Endothelial cell of umbilical vein (primary cell): ENCODE measurements around the gene SLC49A4. TPM values are rescaled to one million over a fixed set of nuclear protein-coding genes. Genes with fewer than 3 reads are reported as not detected.

Experiments
- BruUV-seq: library from RNA; stranded (reverse); fragments of 400-500 nt; replicated peaks from 2 replicates; lab custom pipeline; 2021; lab: Mats Ljungman, UMichigan
- CTCF ChIA-PET: fragments of 300-600, 350-600 bp; sonication (Branson Sonifier 250); formaldehyde crosslinking; loops from one replicate; lab custom pipeline; 2021; ENCODE audit warnings: antibody characterized with exemption, inconsistent platforms; lab: Charles Lee
- POLR2A ChIA-PET: fragments of 300-600, 350-600 bp; sonication (Branson Sonifier 250); formaldehyde crosslinking; loops from one replicate; lab custom pipeline; 2021; ENCODE audit warnings: antibody characterized with exemption, inconsistent platforms; lab: Charles Lee
- DNase-seq: peaks from one replicate; pipeline ENCODE4 v3.0.0-alpha.2; 2011; ENCODE audit warnings: low read depth, low spot score
- FAIRE-seq: peaks from 2 replicates; lab custom pipeline; 2011; peaks lifted over from hg19 to GRCh38; lab: Jason Lieb, UNC
- H2AFZ ChIP-seq: 2 replicates; pipeline ENCODE4 v1.6.0; 2012; ENCODE audit warnings: low read depth, low read length, control low read depth, inconsistent platforms
- H3K27ac ChIP-seq: 2 replicates; pipeline ENCODE4 v1.5.1; 2011; ENCODE audit warnings: low read depth, mild to moderate bottlenecking, control low read depth, low read length, moderate library complexity; ENCODE audit not compliant: insufficient read depth
- H3K27me3 ChIP-seq, 2 experiments: 2 replicates each; pipeline versions ENCODE4 v1.6.0 to v1.6.1; 2011; ENCODE audit warnings: low read length in 2 of 2, mixed read lengths in 1 of 2; ENCODE audit not compliant: control insufficient read depth in 2 of 2, insufficient read depth in 2 of 2
- H3K36me3 ChIP-seq, 2 experiments: 2 replicates in 1 of 2; 3 replicates in 1 of 2; pipeline ENCODE4 v1.5.1; 2011; ENCODE audit warnings: low read length in 2 of 2, mild to moderate bottlenecking in 1 of 2, moderate library complexity in 1 of 2; ENCODE audit not compliant: control insufficient read depth in 2 of 2, insufficient read depth in 2 of 2; ENCODE audit errors: extremely low read depth in 1 of 2
- H3K4me1 ChIP-seq: 3 replicates; pipeline ENCODE4 v1.5.1; 2011; ENCODE audit warnings: mild to moderate bottlenecking, low read length; ENCODE audit not compliant: control insufficient read depth, insufficient read depth; ENCODE audit errors: extremely low read depth
- H3K4me2 ChIP-seq: 2 replicates; pipeline ENCODE4 v1.6.1; 2011; ENCODE audit warnings: low read length, control low read depth, mixed read lengths; ENCODE audit not compliant: insufficient read depth
- H3K4me3 ChIP-seq, 3 experiments: fragments of 200-600 bp in 1 of 3; sonication (generic), shearing (Covaris generic) in 1 of 3; replicated peaks in 1 of 3; 2 replicates each; pipeline ENCODE4 v1.5.1; 2011 to 2016; ENCODE audit warnings: control low read depth in 3 of 3, low read length in 3 of 3, mild to moderate bottlenecking in 2 of 3, inconsistent platforms in 1 of 3, low read depth in 1 of 3, moderate library complexity in 1 of 3; ENCODE audit not compliant: insufficient read depth in 1 of 3
- H3K79me2 ChIP-seq: 2 replicates; pipeline ENCODE4 v1.6.0; 2012; ENCODE audit warnings: low read length, inconsistent platforms; ENCODE audit not compliant: control insufficient read depth, insufficient read depth
- H3K9ac ChIP-seq: replicated peaks from 2 replicates; pipeline ENCODE3; 2011; ENCODE audit warnings: low read length, control low read depth; ENCODE audit not compliant: insufficient read depth; ENCODE audit errors: extremely low read depth
- H3K9me1 ChIP-seq: replicated peaks from 3 replicates; pipeline ENCODE4 v1.6.0; 2011; ENCODE audit warnings: mild to moderate bottlenecking, low read length; ENCODE audit not compliant: control insufficient read depth, insufficient read depth; ENCODE audit errors: extremely low read depth
- H3K9me3 ChIP-seq: replicated peaks from 2 replicates; pipeline ENCODE4 v1.5.1; 2012; ENCODE audit warnings: low read length, inconsistent platforms; ENCODE audit not compliant: control insufficient read depth, insufficient read depth
- H4K20me1 ChIP-seq: replicated peaks from 2 replicates; pipeline ENCODE3; 2011; ENCODE audit warnings: mild to moderate bottlenecking, low read length; ENCODE audit not compliant: control insufficient read depth, insufficient read depth; ENCODE audit errors: extremely low read depth
- EZH2 ChIP-seq: IDR thresholded peaks from 2 replicates; pipeline ENCODE4 v1.6.1; 2012; ENCODE audit warnings: borderline replicate concordance, low read depth, mild to moderate bottlenecking, moderate library complexity, low read length, inconsistent platforms; ENCODE audit not compliant: severe bottlenecking
- FOS ChIP-seq: IDR thresholded peaks from 2 replicates; pipeline ENCODE4 v1.6.1; 2011; ENCODE audit warnings: mild to moderate bottlenecking, low read length, moderate library complexity, borderline replicate concordance; ENCODE audit not compliant: insufficient read depth
- GATA2 ChIP-seq: IDR thresholded peaks from 2 replicates; pipeline ENCODE4 v1.7.0; 2011; ENCODE audit warnings: low read depth, mild to moderate bottlenecking, moderate library complexity, mixed read lengths, low read length; ENCODE audit not compliant: insufficient read length, insufficient read depth
- JUN ChIP-seq: IDR thresholded peaks from 2 replicates; pipeline ENCODE4 v1.6.1; 2011; ENCODE audit warnings: borderline replicate concordance, low read depth; ENCODE audit not compliant: insufficient read length, insufficient read depth
- MYC ChIP-seq: IDR thresholded peaks from one replicate; pipeline ENCODE4 v1.6.1; 2011; ENCODE audit warnings: mild to moderate bottlenecking, low read depth, low read length
- POLR2A ChIP-seq: IDR thresholded peaks from 2 replicates; pipeline ENCODE4 v1.6.1; 2012; ENCODE audit warnings: low read depth, mild to moderate bottlenecking, control low read depth, low read length
- POLR2AphosphoS5 ChIP-seq: IDR thresholded peaks from 2 replicates; pipeline ENCODE4 v1.6.1; 2012; ENCODE audit warnings: low read depth, mild to moderate bottlenecking, control low read depth, low read length, moderate library complexity; ENCODE audit not compliant: insufficient read depth
- dilution Hi-C: fragments of 300-500 bp; cut with MboI; formaldehyde crosslinking; loops from one replicate; pipeline ENCODE4 v1.15.0; 2019; ENCODE audit warnings: low sequenced_read_pairs; ENCODE audit not compliant: extremely low pct_ligation_motif_present
- intact Hi-C: fragments of 100-400 bp; cut with micrococcal nuclease; formaldehyde crosslinking; loops from one replicate; pipeline ENCODE4 v1.10.0; 2022
- polyA plus RNA-seq, 4 experiments: library from polyadenylated mRNA; depleted of rRNA in 3 of 4; stranded (reverse) in 3 of 4; unstranded in 1 of 4; fragments of >200 nt; gene quantifications; 2 replicates each; pipeline versions ENCODE4 v1.2.1 to v1.2.3, GENCODE V29; 2011 to 2012; ENCODE audit warnings: missing spikeins in 1 of 4
- total RNA-seq: library from RNA; stranded (reverse); gene quantifications from 2 replicates; pipeline ENCODE4 v1.2.3, GENCODE V29; 2021
- TF ChIP-seq, protein P1 (sequence below): IDR thresholded peaks from 2 replicates; pipeline ENCODE4 v1.6.1; 2011; ENCODE audit not compliant: insufficient read depth, insufficient read length
- TF ChIP-seq, protein P2 (sequence below), 2 donors: IDR thresholded peaks; 1 replicate in 1 of 2; 2 replicates in 1 of 2; pipeline ENCODE4 v1.5.1; 2011; ENCODE audit warnings: low read length in 2 of 2, mild to moderate bottlenecking in 2 of 2, moderate library complexity in 2 of 2, control low read depth in 1 of 2, inconsistent platforms in 1 of 2, low read depth in 1 of 2; ENCODE audit not compliant: insufficient read depth in 1 of 2; ENCODE audit errors: extremely low read depth in 1 of 2

Gene SLC49A4
- total and polyA plus RNA-seq, 2 donors (not counting 3 experiments of a cell fraction or from before 2014, with no cell fraction given), result 10.9 to 11.6 TPM

DNA sequence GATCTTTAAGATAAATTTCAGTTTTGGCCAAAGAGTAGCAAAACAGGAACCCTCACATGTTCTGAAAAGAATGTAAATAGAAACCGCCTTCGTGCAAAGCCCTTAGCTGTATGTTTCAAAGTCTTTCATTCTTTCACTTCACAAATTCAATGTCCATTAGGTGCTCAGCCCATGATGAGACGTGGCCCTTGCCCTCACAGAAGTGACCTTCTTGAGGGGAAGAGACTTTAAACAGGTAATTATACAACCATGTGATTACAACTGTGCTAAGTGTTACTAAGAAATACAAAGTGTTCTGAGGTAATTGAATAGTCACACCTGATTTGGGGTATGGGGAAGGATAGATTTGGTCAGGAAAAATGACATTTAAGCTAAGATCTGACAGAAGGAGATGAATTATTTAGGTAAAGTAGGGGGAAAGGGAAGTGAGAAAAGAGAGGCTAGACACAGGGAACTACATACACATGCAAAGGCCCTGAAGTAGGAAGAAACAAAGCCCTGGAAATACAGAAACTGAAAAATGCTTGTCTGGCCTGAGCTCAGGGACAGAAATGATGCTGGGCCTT is 20.8 kb upstream of the SLC49A4 start:
- no peak for FAIRE-seq

More for the DNA sequence above, 20.8 kb upstream of the SLC49A4 start:
- no peaks in the 10 kb centered on the region for H3K9me3 ChIP-seq
- H3K4me3 ChIP-seq, result no peak overlapping the region
- TF ChIP-seq, protein P1, sequence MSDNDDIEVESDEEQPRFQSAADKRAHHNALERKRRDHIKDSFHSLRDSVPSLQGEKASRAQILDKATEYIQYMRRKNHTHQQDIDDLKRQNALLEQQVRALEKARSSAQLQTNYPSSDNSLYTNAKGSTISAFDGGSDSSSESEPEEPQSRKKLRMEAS, result no peak
- TF ChIP-seq FOS (no peak), POLR2A (no peak), JUN (no peak), GATA2 (no peak), POLR2AphosphoS5 (no peak), MYC (no peak), EZH2 (no peak)
- TF ChIP-seq, protein P2, sequence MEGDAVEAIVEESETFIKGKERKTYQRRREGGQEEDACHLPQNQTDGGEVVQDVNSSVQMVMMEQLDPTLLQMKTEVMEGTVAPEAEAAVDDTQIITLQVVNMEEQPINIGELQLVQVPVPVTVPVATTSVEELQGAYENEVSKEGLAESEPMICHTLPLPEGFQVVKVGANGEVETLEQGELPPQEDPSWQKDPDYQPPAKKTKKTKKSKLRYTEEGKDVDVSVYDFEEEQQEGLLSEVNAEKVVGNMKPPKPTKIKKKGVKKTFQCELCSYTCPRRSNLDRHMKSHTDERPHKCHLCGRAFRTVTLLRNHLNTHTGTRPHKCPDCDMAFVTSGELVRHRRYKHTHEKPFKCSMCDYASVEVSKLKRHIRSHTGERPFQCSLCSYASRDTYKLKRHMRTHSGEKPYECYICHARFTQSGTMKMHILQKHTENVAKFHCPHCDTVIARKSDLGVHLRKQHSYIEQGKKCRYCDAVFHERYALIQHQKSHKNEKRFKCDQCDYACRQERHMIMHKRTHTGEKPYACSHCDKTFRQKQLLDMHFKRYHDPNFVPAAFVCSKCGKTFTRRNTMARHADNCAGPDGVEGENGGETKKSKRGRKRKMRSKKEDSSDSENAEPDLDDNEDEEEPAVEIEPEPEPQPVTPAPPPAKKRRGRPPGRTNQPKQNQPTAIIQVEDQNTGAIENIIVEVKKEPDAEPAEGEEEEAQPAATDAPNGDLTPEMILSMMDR (IDR thresholded peaks at IDR 0.05; ENCODE audit: extremely low read depth in 1 of 2, insufficient read depth in 1 of 2, low read depth in 1 of 2, low read length in 2 of 2), result no peak
- H3K9ac ChIP-seq, result no peak overlapping the region
- H3K27ac ChIP-seq, result no peak overlapping the region
- CTCF ChIA-PET, result interaction anchor here (1.2 to 2.3 kb wide), 2 partner anchors 11 to 19 kb away, joined by 3 to 7 read pairs; no protein-coding TSS in a partner anchor
- H3K79me2 ChIP-seq, result no peaks in the 10 kb centered on the region
- H3K4me1 ChIP-seq, result peaks cover 10% of the 10 kb centered on the region
- BruUV-seq, result no TSS peak
- H3K27me3 ChIP-seq, result no peaks in the 10 kb centered on the region
- H3K4me2 ChIP-seq, result no peak overlapping the region
- no peaks in the 10 kb centered on the region for H3K36me3 ChIP-seq
- H3K9me1 ChIP-seq, result no peaks in the 10 kb centered on the region
- no peak for DNase-seq
- dilution Hi-C loops (no loop called here), intact Hi-C loops (no loop called here)
- POLR2A ChIA-PET, result no interaction called here
- no peaks in the 10 kb centered on the region for H4K20me1 ChIP-seq
- no peak overlapping the region for H2AFZ ChIP-seq
